Measurements from ENCODE around the gene COX7A2L.
"Not testable (repeated sequence)": the region's sequence is repeated elsewhere in the genome, so short reads cannot be mapped to it uniquely, and the experiment has no call there.

COX7A2L gene

DNA sequence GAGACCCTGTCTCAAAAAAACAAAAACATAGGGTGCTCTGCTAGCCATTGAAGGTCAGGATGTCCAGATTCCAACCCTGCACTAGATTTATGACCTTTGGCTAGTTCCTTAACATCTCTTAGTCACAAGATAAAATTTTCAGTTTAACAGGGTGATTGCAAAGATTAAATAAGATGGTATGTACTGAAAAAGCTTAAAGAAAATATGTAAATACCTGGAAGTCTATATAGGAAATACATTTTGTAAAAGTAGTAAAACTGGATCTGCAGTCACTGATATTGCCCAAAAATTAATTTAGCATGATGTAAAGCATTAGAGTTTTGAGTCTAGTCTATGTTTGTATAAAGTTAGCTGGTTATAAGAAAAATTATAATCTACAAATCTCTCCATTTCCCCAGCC is 5.4 kb upstream of the COX7A2L start:
- DNase-seq, result no peak

DNA sequence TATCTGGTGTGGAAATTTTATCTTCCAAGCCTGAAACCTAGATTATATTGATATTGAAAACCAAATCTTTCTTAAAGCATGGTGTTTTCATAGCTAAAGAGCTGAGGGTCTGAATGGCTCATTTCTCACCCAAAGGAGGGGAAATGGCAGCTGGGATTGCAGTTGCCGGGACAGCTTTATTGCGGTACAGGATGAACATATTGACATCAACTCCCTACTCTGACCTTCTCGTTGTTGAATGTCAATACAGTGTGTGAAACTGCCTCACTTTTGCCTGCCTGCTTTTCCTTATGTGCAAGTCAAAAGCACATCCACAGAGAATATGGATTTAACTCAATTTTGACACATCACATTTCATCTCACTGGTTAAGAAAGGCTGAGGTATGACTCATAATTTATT is 3.6 kb upstream of the COX7A2L start:
- no peak for DNase-seq

DNA sequence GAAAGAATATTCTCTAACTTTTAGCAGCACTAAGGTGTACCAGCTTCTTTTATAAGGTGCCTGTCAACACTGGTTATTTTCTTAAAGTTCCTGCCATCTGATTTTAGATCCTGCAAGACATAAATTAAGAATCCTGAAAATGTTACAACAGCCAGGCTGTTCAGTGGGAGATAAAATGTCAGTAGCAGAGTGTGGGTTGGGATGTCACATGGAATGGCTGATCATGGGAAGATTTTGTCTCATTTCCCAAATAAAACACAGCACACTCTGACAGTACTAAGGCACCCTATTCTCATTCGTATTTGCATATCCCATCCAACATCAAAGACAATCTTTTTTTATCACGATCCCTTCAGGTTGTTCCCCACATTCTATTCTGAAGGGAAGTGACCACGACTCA is 2.4 kb upstream of the COX7A2L start:
- DNase-seq, result no peak

DNA sequence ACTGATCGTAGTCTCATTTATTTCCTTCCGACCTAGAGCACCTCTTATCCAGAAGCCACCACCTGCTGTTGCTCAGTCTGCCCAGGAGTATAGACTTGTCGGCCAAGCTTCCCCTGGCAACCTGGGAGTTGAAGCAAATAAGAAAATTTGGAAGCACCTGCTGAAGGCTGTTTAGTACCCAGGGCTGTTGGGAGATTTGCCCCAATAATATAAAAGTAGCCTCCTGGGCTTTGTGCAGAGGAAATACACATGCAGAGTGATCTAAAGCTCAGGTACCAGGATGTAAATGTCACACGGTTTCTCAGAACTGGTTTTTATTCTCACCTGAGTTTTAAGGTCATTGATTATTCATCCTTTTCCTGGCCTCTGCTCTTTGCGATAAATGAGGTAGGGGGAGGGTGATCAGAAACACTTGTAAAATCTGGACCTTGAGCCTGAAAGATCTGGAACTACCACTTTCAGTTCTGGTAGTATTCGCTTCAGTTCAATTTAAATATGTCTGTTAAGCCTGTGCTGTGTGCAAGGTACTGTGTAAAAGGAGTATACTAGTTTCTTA is 789 bp upstream of the COX7A2L start:
- DNase-seq, result no peak

DNA sequence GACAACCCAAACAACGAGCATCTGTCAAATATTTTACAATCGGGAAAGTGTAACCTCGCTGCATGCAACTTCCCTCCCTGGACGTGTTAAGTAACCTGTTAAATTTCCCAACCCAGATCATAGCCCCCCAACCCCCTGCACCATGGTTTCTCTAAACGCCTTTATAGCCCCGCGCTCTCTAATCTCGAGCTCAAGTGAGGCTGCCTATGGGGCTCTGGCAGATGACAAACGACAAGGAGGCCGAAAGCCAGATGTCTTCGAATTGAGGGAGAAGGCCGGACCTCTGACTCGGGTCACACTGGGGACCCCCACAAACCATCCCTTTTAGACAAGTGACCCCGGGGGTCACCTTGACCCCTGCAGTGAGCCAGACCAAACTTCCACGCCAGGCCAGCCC is 526 bp downstream of the COX7A2L start:
- DNase-seq, result no peak

DNA sequence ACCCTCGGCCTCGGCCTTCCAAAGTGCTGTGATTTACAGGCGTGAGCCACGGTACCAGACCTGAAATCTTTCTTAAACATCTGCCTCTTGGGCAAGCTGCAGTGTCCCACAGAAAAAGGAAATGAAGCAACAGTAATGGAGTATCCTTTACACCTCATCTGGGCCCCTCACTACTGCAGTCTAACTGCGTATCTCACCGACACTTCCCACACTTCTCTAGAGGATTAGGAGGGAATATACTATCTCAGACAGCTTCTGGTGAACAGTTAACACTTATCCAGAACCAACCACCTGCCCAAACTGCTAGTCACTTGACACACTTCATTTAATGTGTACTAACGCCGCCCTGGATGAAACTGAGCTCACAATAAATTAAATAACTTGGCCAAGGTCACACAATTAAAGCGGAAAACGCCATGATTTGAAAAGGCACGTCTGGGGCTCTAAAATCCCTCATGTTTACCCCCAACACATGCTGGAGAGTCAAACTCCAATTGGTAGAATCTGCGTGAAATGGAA is 993 bp downstream of the COX7A2L start:
- no peak for DNase-seq

DNA sequence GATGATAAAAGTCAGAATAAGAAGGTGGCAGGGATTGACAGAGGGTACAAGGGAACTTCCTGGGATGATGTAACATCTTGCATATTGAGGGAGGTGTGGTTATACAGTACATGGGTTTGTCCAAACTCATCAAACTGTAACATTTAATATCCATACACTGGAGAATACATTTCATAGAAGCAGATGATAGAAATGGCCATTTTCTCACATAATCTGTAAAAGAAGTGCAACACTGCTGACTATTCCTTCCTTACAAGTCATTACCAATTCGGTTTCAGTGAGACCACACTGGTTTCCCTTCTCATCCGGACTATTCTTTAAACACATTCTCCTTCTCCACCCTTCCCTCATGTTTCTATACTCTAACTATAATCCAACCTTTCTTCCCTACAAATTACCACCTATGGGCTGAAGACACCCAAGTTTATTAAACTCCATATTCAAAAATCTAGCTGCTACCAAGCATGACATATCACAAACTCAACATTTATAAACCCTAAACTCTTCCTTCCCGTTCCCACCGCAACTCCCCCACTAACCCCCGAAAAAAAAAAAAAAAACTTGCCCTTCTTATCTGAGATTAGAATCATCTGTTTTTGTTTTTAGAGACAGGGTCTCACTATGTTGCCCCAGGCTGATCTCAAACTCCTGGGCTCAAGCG is 1.6 kb downstream of the COX7A2L start:
- DNase-seq, result no peak

DNA sequence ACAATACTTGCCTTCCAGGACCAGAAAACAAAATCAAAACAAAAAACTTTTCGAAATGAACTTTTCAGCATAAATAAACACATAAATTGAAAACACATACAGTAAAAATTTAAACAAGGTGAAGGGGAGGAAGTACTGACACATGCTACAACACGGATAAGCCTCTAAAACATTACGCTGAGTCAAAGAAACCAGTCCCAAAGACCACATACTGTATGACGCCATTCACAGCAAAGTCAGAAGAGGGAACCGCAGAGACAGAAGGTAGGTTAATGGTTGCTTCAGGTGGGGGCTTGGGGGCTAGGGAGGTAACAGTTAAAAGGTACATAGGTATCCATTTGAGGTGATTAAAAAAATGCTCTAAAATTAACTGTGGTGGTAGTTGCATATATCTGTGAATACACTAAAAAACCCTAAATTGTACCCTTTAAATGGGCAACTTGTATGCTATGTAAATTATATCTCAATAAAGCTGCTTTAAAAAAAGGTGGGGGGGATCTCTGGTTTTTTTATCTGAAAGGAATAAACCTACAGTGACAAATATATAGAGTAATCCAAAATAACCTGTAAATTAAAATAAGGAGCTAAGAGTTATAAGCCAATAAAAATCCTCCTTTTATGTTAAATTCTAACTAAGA is 7.1 kb downstream of the COX7A2L start:
- DNase-seq, result no peak

DNA sequence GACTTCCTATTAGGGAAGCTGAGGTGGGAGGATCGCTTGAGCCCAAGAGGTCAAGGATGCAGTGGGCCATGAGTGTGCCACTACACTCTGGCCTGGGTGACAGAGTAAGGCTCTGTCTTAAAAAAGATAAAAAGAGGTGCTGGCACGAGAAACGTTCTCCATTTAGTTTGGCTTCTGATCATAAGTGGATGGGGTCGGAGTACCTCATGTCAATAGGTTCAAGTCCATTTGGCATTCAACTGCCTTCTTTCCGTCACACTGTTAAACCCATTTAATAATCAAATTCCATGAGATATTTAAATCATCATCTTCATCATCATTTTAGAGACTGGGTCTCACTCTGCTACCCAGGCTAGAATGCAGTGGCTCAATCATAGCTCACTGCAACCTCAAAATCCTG is 9.2 kb downstream of the COX7A2L start:
- DNase-seq, result no peak

DNA sequence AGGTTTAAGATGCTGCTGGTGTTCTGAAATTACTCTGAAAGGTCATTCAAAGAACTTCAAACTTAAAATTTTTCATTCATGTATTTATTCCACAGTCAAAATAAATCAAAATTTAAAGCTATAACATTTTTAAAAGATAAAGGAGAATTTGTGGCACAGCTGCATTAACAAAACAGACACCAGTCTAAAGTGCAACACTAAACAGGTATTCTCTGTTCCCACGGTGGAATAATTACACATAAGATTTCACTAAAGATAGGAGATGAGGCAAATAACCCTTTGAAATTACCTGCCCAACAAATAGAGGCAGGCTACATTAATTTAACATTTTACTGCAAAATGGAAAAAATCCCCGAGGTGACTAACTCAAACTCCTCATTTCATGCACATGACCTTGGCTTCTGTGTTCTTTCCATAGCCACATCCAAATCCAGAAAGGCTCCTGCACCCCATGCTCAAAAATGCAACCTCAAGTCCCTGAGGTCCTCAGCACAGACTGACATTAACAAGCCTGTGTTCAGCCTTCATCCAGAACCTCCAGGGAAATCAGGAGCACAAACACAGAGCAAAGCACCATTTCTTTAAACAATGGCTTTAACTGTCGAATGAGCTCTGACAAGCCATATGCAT is 10.5 kb downstream of the COX7A2L start:
- no peak for DNase-seq

DNA sequence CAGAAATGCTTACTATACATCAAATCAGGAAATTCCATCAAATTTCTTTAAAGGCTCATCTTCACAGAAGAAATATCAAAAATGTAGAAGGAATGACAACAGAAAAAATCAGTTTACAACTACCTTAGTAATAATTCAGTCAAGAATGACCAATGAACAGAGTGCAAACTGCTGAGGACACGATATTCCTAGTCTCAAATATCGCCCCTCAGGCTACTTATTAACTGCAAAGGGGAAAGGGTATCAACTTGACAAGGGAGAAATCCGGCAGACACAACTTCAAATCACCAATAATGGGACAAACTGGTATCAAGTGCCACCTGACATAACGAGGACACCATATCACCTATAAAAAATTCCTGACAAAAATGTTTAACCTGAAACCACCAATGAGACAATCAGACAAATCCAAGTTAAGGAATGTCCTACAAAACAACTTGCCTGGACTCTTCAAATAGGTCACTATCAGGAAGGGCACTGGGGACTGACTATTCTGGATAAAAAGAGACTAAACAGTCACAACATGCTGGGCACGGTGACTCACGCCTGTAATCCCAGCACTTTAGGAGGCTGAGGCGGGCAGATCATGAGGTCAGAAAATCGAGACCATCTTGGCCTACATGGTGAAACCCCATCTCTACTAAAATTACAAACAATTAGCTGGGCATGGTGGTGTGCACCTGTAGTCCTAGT is 12.8 kb downstream of the COX7A2L start:
- DNase-seq, result no peak

DNA sequence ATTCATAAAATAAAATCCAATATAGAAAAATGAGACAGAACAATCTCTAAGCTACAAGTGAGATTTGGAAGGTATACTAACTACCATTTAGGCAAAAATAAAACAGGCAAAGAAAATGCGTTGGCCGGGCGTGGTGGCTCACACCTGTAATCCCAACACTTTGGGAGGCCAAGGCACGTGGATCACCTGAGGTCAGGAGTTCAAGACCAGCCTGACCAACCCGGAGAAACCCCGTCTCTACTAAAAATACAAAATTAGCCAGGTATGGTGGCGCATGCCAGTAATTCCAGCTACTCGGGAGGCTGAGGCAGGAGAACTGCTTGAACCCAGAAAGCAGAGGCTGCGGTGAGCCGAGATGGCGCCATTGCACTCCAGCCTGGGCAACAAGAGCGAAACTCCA is 13.5 kb downstream of the COX7A2L start:
- not testable (repeated sequence) for DNase-seq

DNA sequence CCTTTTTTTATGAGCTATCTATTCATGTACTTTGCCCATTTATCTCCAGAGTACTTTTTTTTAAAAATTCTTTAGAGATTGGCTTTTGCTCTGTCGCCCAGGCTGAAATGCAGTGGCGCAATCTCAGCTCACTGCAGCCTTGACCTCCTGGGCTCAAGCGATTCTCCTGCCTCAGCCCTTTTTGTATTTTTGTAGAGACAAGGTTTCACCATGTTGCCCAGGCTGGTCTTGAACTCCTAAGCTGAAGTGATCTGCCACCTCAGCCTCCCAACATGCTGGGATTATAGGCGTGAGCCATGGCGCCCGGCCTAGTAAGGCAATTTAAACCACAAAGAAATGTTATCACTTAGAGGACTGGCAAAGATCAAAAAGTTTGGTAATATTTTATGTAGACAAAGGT is 14.2 kb downstream of the COX7A2L start:
- not testable (repeated sequence) for DNase-seq

DNA sequence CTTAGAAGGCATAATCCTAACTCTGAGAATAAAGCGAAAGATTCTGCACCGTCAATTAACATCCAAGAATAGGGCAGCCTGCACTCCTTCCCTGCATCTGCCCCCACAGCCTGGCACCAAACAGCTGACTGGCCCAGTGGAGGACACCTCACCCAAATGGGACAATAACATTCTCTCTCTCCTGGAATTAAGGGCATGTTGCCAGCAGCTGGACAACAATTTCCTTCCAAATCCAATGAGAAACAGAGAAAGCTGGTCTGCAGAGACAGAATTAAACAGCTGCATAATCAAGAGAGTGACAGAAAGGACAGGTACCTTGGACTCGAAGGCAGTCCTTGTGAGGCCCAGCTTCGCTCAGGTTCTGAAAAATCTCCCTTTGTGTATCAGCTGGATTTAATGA is 15.0 kb downstream of the COX7A2L start:
- no peak for DNase-seq

DNA sequence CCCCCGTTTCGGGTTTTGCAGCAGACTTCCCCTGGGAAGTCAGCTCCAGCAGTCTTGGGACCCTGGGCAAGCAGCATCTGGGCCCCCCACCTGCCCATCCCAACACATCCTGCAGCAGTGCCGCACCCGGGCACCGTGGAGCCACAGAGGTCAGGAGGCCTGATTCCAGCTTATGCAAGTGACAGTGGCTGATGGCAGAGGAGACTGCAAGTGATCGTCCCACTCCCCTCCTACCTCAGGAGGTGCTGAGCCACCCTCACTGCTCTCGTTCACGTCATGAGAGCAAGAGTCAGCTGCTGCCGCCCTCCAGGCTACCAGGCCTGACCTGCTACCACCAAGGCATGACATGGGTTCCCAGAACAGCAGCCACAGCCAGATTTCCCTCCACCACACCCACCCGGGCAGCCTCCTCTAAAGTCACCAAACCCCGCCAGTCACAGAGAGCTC is 18.2 kb downstream of the COX7A2L start:
- no peak for DNase-seq

DNA sequence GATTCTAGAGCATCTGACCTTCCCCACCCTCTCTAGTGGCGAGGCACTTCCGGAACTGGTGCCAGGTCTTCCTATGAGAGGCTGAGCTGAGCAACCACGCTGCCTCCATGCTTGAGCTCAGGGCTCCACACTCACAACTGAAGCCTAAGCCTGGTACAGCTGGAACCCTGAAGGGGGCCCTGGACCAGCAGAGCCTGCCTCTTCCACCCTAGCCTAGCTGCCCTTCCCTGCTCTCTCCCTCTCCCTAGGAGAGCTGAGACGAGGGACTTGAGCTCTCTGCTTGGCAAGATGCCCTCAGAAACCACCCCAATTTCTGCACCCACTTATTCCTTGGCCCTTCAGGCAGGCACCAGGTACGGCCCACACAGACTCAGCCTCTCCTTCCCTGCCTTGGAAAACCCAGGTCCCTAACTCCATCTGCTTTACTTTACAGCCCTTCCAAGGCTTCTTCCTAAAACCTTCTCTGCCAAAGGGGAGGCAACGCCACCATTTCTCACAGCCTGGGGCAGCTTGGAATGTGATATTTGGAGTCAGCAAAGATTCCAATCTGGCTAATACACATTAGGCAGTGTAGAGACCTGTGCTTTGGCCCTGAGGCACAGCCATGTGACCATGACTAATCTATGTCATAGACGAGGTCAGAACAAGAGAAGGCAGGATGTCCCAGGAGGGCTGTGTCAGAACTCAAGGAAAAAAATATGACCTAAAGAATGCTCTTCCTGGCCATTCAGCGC is 18.8 kb downstream of the COX7A2L start:
- DNase-seq, result no peak

DNA sequence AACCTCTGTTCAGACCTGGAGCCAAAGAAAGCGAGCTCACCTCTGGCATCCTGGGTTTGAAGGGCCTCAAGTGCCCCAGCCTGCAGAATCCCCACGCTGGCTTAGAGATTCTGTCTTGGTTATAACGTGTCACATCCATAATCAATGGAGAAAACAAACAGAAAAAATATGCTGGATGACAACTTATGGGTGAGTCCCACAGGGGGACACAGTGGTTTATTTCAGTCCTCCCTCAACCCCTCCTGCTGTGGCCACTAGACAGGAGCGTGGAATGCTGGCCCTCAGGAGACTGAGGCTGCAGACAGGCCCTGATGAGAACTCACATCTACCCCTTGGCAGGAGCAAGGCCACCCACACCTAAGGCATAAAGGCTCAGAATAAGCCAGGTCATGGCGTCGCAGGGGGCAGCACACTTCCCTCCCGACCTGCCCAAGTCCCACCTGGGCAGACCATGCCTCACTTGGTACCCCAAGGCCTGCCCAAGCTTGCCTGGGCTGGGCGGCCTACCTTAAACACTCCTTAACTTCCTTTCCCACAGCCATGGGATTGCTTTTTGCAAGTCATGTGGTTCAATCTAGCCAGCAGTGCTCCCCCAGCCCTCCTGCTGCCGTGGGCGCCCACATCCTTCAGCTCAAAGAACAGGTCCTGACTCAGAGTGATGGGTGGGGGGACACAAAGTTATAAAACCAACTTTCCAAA is 19.9 kb downstream of the COX7A2L start:
- DNase-seq, result no peak

DNA sequence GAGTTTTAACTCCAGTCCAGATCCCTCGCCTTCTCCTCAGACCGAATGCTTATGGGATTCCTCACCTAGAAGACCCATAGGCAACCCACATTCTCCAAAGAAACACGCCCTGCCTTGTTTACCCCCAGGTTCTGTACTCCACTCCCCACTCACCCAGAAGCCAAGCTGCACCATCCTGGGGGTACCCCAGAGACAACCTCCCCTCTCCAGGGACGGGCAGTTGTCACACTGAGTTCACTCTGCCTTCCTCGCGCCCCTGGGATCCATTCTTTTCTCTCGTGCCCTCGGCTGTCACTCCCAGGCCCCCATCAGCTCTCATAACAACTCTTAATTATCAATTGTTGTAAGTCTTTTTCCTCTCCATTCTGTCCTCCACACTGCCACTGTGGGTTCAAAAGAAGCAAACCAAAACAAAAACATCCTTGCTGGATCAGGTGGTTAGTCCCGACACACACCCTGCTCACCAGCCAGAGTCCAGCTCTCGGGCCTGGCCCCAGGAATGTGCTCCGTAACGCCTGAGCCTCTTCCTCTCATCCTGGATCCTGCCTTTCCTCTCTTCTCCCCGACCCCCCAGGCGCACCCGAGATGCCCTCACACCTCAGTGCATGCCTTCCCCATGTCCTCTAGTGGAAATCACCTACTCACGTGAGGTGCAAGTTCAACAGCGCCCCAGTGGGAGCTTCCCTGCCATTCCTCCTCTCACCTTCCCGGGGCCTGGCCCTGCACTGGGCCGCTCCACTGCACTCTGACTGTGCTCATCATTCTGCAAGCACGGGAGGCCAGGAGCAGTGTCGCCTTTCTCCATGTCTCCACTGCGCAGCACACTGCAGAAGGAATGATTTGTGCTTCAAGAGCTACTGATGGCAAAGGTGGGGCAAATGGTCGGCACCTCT is 20.7 kb downstream of the COX7A2L start:
- no peak for DNase-seq

DNA sequence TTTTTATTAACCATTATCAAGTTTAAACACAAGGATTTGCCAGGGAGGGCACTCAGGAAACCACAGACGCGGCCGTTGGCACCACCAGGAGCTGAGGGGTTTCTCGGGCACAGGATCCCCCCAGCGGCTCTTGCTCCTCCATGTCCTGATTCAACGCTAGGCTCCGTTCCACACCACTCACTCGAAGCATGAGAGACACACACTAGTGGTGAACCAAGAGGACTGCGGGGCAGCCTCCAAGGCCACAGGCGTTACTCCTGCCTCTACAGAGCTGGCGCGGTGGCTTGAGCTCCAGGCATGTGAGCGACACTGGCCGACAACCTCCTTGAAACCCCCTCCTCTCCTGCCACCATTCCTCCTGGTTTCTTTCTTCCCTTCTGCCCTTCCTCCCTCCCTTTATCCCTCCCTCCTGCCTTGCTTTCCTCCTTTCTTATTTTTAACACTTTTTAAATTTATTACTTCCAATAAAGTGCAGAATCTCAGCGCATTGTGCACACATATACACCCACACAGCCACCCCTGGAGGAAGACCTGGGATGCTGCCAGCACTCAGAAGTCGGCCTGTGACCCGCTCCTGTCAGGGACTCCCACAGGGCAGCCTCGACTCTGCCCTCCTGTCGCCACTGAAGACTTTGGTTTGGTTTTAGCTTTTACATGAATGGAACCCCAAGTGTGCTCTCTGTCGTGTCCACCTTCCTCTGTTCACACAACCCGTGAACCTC is 21.7 kb downstream of the COX7A2L start:
- DNase-seq, result no peak

DNA sequence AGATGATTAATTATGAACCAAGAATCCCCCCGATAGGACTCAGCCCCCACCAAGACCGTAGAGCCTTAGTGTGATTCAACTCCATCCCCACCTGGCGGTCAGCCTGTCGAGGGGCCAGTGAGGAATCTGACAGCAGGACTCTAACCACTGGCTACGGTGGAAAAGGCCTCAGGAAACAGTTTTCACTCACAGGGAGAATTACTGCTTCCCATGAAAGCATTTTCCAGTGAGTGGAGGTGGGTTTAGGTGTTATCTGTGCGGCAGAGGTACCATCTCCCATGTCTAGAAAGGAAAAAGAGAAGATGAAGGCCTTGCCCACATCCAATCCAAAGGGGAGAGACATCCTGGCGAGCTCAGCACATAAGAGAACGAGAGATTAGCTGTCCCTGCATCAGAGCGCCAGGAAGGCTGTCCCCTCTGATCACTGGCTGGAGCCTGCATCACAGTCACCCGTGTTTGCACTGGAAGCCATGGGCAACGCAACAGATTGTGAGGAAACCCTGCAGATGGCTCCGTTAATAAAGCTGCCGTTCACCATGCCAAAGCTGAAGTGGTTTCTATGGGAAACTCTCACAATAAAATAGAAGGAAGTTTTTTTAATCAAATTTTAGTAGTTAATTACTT is 22.3 kb downstream of the COX7A2L start:
- no peak for DNase-seq

Data from midbrain (tissue), 1 donor.